ENCODE data around the gene ARMH3.

The ARMH3 gene

DNA sequence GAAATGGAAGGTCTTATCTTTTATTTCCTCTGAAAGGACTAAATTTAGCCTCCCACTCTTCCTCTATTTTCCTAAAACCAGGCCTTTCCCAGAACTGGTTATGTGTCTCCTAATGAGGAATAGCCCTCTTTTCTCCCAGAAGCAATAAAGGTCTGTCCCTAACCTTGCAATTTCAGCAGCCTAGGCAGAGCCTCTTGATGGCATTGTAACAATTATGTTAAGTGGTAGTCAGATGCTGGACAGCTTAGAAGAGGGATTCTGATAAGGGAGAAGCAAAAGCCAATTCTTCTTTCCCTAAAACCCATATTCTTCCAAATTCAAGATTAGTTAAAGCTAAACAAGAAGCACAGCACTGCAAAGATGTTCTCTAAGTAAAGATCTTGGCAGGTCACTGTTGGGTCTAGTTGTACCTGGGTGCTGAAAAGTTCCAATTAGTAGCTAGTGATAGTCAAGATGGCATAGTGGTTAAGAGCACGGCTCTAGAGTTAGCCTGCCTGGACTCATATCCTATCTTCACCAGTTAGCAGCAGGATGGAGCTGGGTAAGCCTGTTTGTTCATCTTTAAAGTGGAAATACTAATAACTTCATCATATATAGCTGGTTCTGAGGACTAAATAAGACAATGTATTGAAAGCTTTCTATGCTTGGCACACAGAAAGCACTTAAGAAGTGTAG lies 198.0 kb downstream of the ARMH3 start:
- peaks cover 10 to 11% of the 10 kb centered on the region in 2 experiments for H3K4me1 ChIP-seq (ENCODE audit: control insufficient read depth in 1 of 2, insufficient read depth in 1 of 2, low read depth in 1 of 2, low read length in 1 of 2)
- no peaks in the 10 kb centered on the region for H3K9me3 ChIP-seq
- no peak overlapping the region for H3K4me3 ChIP-seq (ENCODE audit: low read depth in 1 of 2, low read length in 1 of 2)
- H3K27ac ChIP-seq: no peak overlapping the region
- no peaks in the 10 kb centered on the region for H3K36me3 ChIP-seq
- H3K27me3 ChIP-seq: no peaks in the 10 kb centered on the region
- TF ChIP-seq, protein P1, sequence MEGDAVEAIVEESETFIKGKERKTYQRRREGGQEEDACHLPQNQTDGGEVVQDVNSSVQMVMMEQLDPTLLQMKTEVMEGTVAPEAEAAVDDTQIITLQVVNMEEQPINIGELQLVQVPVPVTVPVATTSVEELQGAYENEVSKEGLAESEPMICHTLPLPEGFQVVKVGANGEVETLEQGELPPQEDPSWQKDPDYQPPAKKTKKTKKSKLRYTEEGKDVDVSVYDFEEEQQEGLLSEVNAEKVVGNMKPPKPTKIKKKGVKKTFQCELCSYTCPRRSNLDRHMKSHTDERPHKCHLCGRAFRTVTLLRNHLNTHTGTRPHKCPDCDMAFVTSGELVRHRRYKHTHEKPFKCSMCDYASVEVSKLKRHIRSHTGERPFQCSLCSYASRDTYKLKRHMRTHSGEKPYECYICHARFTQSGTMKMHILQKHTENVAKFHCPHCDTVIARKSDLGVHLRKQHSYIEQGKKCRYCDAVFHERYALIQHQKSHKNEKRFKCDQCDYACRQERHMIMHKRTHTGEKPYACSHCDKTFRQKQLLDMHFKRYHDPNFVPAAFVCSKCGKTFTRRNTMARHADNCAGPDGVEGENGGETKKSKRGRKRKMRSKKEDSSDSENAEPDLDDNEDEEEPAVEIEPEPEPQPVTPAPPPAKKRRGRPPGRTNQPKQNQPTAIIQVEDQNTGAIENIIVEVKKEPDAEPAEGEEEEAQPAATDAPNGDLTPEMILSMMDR (IDR thresholded peaks at IDR 0.05): no peak

DNA sequence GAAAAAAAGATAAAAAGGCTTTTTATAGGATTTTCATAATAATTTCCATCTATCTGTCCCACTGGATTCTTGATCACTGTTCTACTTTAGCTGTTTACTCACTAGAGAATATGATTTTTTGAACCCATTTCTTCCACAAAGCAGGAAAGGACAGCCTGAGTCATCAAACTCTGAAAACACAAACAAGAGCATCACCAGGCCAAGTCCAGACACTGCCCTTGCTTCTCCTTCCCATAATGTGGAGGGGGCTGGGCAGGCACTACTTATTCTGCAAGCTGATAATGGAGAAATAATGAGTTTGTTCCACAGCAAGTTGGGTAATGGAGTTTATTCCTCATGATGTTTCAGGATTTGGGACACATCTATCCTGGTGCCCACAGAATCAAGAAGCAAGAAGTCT lies 199.3 kb downstream of the ARMH3 start:
- Histone ChIP-seq H3K27ac (no peak overlapping the region), H3K36me3 (no peaks in the 10 kb centered on the region), H3K4me1 (ENCODE audit: control insufficient read depth in 1 of 2, insufficient read depth in 1 of 2, low read depth in 1 of 2, low read length in 1 of 2) (peaks cover 10 to 11% of the 10 kb centered on the region in 2 experiments), H3K4me3 (ENCODE audit: low read depth in 1 of 2, low read length in 1 of 2) (no peak overlapping the region), H3K9me3 (no peaks in the 10 kb centered on the region), H3K27me3 (no peaks in the 10 kb centered on the region)
- TF ChIP-seq, protein P1 (IDR thresholded peaks at IDR 0.05): no peak

- H3K27me3 ChIP-seq: no peaks in the 10 kb centered on the region
- TF ChIP-seq, protein P1 (IDR thresholded peaks at IDR 0.05): no peak
- H3K9me3 ChIP-seq: no peaks in the 10 kb centered on the region
- H3K27ac ChIP-seq: no peak overlapping the region
- H3K4me1 ChIP-seq (ENCODE audit: control insufficient read depth in 1 of 2, insufficient read depth in 1 of 2, low read depth in 1 of 2, low read length in 1 of 2): peaks cover 36 to 41% of the 10 kb centered on the region in 2 experiments
- H3K36me3 ChIP-seq: no peaks in the 10 kb centered on the region
- no peak overlapping the region for H3K4me3 ChIP-seq (ENCODE audit: low read depth in 1 of 2, low read length in 1 of 2)
Measured at GRCh38 chr10:101851411-101852116, 204.4 kb downstream of the ARMH3 start.

GRCh38 chr10:101850749-101851148 lies 205.2 kb downstream of the ARMH3 start:
- no peaks in the 10 kb centered on the region for H3K36me3 ChIP-seq
- TF ChIP-seq, protein P1 (IDR thresholded peaks at IDR 0.05): no peak
- no peak overlapping the region for H3K27ac ChIP-seq
- H3K9me3 ChIP-seq: no peaks in the 10 kb centered on the region
- peaks cover 36 to 41% of the 10 kb centered on the region in 2 experiments for H3K4me1 ChIP-seq (ENCODE audit: control insufficient read depth in 1 of 2, insufficient read depth in 1 of 2, low read depth in 1 of 2, low read length in 1 of 2)
- H3K4me3 ChIP-seq (ENCODE audit: low read depth in 1 of 2, low read length in 1 of 2): no peak overlapping the region
- H3K27me3 ChIP-seq: no peaks in the 10 kb centered on the region

GRCh38 chr10:101848894-101849351 lies 207.1 kb downstream of the ARMH3 start:
- TF ChIP-seq, protein P1 (IDR thresholded peaks at IDR 0.05): no peak
- Histone ChIP-seq H3K9me3 (no peaks in the 10 kb centered on the region), H3K4me3 (ENCODE audit: low read depth in 1 of 2, low read length in 1 of 2) (peak overlapping the region; percentile 24 to 35), H3K27ac (peak overlapping the region; percentile 88), H3K36me3 (no peaks in the 10 kb centered on the region), H3K27me3 (peaks cover 1% of the 10 kb centered on the region), H3K4me1 (ENCODE audit: control insufficient read depth in 1 of 2, insufficient read depth in 1 of 2, low read depth in 1 of 2, low read length in 1 of 2) (peaks cover 41 to 48% of the 10 kb centered on the region in 2 experiments)

All from neutrophil (primary cell).